ENCODE data around the gene AHCYL2.
"Not testable (repeated sequence)": the region's sequence is repeated elsewhere in the genome, so short reads cannot be mapped to it uniquely, and the experiment has no call there.

- not testable (repeated sequence) for TF ChIP-seq CTCF (IDR thresholded peaks at IDR 0.05; ENCODE audit: insufficient read depth, low read length, poor library complexity, severe bottlenecking); EZH2phosphoT487 (conservative IDR thresholded peaks at IDR 0.05; ENCODE audit: low read length)
These were observed 223.8 kb downstream of the AHCYL2 start for GRCh38 chr7:129448608-129449007.

Measured in SU-DHL-6 (cell line).